ENCODE results near the gene EDN3. TPM values are rescaled to one million over a fixed set of nuclear protein-coding genes. Genes with fewer than 3 reads are reported as not detected.
"Not testable (repeated sequence)": the region's sequence is repeated elsewhere in the genome, so short reads cannot be mapped to it uniquely, and the experiment has no call there.

Gene EDN3
- total RNA-seq, 2 donors from 2014 or later = not detected

DNA sequence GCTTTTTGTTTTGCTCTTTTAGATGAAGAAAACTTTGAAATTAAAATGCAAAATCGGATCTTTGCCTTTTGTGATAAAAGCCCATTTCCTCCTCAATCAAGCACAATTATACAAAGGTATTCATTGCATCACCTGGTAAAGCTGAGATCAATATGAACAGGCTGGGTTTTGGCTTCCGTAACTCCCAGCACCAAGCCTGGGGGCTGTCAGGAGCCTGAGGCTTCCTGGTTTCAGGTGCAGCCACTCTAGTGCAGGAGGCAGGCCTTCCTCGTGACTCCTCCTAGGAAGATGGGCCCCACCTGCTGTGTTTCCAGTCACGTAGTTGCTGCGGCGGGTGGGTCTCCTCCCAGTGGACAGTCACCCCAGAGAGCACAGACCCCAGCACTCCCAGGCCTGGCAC, 54.0 kb downstream of the EDN3 start:
- Mint-ChIP-seq H3K4me1 (ENCODE audit: low read depth in 2 of 2) (no peaks in the 10 kb centered on the region), H3K4me3 (no peak overlapping the region), H3K36me3 (no peaks in the 10 kb centered on the region), H3K27me3 (no peaks in the 10 kb centered on the region), H3K27ac (no peak overlapping the region), H3K9me3 (no peaks in the 10 kb centered on the region)
- no peak for DNase-seq (ENCODE audit: low spot score)
- no peak for ATAC-seq

DNA sequence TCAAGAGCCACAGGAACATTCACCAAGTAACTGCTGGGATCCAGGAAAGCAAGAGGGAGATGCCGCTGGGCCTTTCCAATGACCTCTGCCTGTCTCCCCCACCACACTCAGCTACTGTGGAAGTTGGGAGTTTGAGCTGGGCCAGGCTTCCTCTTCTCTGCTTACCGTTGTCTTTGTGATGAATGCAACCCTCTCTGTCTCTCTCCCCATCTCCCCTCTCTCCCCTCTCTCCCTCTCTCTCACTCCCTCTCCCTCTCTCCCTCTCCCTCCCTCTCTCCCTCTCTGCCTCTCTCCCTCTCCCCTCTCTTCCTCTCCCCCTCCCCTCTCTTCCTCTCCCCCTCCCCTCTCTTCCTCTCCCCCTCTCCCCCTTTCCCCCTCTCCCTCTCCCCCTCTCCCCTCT, 54.8 kb downstream of the EDN3 start:
- DNase-seq (ENCODE audit: low spot score) (no peak), ATAC-seq (no peak)
- Mint-ChIP-seq H3K36me3 (no peaks in the 10 kb centered on the region), H3K4me3 (no peak overlapping the region), H3K9me3 (no peaks in the 10 kb centered on the region), H3K27me3 (peaks cover 0 to 2% of the 10 kb centered on the region in 2 donors), H3K27ac (no peak overlapping the region), H3K4me1 (ENCODE audit: low read depth in 2 of 2) (no peaks in the 10 kb centered on the region)

DNA sequence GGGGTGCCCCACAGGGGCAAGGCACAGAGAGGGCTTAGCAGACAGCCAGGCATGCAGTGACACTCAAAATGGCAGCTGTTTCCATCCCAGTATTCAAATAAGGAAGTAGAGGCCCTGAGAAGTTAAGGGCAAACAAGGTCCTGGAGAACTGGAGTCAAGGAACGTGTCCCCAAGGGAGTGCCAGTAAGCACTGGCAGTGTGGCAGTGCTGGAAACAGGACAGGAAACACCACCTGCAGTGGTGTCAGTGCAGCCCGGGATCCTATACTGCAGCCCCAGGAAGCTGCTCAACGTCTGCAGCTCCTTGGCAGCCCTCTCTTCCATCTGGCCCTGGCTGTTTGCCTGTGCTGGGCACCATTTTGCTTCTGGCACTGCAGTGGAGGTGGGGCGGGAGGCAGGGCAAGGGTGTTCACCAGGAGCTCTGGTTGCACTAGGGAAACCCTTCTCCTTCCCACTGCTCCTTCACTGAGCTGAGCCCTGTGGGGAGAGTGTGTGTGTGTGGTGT, 56.3 kb downstream of the EDN3 start:
- H3K27me3 Mint-ChIP-seq = peaks cover 8 to 9% of the 10 kb centered on the region in 2 donors
- H3K9me3 Mint-ChIP-seq = no peaks in the 10 kb centered on the region
- ATAC-seq (no peak), DNase-seq (ENCODE audit: low spot score) (no peak)
- no peaks in the 10 kb centered on the region for H3K36me3 Mint-ChIP-seq
- H3K27ac Mint-ChIP-seq = no peak overlapping the region
- no peaks in the 10 kb centered on the region for H3K4me1 Mint-ChIP-seq (ENCODE audit: low read depth in 2 of 2)
- no peak overlapping the region for H3K4me3 Mint-ChIP-seq

DNA sequence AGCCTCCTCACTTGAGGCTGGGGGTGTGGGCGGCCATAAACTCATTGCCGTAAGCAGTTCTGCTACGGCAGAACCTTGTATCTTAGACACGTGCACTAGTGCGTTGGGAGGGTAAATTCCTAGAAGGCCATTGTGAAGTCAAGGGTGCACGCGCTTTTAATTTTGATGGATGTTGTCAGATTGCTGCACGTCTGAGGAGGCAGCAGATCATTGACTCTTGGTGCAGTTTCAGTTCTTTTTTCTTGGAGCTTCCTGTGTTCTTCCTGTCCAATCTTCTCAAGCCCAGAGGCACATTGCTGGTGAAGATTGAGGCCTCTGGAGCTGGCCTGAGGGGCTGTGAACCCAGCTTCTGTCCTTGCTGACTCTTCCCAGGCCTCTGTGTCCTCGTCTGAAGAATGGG, 58.4 kb downstream of the EDN3 start:
- not testable (repeated sequence) for H3K4me3 Mint-ChIP-seq; ATAC-seq; H3K9me3 Mint-ChIP-seq; H3K36me3 Mint-ChIP-seq; H3K27ac Mint-ChIP-seq; H3K4me1 Mint-ChIP-seq (ENCODE audit: low read depth in 2 of 2); DNase-seq (ENCODE audit: low spot score)
- H3K27me3 Mint-ChIP-seq = peaks cover 9 to 11% of the 10 kb centered on the region in 2 donors

DNA sequence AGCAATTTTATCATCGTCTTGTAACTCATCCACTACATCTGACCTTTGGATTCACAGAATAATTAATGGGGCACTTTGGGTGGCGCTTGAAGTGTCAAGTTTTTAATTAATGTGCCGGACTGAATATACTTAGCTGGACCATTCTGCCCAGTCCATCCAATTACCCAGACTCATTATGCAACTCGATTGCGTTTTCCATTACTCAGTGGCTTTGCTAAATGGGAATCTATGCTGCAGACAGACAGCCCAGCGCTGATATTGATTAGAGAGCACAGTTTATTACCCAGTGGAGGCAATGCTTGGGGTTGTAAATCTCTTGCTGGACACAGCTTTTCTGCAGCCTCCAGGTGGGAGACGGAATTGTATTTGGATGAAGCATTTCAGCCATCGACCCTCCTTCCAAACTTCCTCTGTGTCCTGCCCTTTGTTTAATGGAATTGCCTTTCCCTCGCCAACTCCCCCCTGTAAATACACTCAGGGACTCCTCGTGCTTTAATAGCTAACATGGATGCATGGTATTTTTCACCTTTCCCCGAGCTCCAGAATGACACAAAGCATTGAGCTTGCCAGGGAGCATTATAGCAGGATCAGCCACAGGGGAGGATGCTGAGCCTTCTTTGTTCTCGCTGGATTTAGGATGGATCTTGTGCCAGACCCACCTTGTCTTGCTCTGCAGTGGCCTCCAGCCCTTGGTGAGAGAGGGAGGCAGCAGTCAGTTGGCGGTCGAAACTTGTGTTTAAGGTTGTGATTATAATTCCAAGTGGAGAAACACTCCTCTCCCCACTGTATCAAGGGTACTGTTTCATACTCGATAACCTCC, 59.7 kb downstream of the EDN3 start:
- DNase-seq (ENCODE audit: low spot score) = no peak
- H3K27ac Mint-ChIP-seq = no peak overlapping the region
- H3K36me3 Mint-ChIP-seq = no peaks in the 10 kb centered on the region
- peaks cover 9 to 11% of the 10 kb centered on the region in 2 donors for H3K27me3 Mint-ChIP-seq
- no peak overlapping the region for H3K4me3 Mint-ChIP-seq
- no peaks in the 10 kb centered on the region for H3K4me1 Mint-ChIP-seq (ENCODE audit: low read depth in 2 of 2)
- H3K9me3 Mint-ChIP-seq = no peaks in the 10 kb centered on the region
- no peak for ATAC-seq

DNA sequence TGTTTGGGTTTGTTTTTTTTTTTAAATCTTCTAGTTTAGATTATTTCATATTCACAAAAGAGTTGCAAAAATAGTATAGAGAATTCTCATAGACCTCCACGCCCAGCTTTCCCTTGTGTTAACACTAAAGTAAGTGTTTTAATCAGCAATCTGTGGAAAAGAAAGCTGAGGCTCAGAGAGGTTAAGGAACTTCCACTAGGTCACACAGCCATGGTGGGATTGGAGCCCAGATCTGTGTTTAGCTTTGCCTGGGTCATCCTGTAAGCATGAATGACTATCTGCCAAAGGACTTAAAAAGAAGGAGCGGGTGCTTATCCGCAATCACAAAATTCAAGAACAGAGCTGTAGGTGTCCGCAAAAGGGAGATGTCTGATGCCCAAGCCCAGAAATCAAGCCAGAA, 60.5 kb downstream of the EDN3 start:
- Mint-ChIP-seq H3K27ac (no peak overlapping the region), H3K4me1 (ENCODE audit: low read depth in 2 of 2) (no peaks in the 10 kb centered on the region), H3K36me3 (no peaks in the 10 kb centered on the region), H3K9me3 (no peaks in the 10 kb centered on the region), H3K4me3 (no peak overlapping the region), H3K27me3 (peaks cover 9 to 11% of the 10 kb centered on the region in 2 donors)
- ATAC-seq (no peak), DNase-seq (ENCODE audit: low spot score) (no peak)

DNA sequence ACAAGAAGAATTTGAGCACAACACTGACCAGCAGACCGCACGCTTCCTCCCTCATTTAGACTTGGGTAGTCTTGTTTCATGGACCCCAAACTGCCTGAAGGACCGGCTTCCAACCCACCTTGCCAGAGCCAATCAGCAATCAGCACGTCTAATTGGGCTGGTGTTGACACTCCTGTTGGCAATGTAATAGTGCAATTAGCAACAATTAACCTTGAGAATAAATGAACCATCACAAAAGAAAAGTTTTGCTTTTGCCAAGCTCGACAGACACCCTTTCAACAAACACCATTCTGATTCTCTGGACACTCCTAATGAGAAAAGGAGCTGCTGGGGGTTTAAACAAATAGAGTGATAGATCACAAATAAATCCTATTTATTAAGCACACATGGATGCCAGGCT, 61.0 kb downstream of the EDN3 start:
- Mint-ChIP-seq H3K4me1 (ENCODE audit: low read depth in 2 of 2) (no peaks in the 10 kb centered on the region), H3K9me3 (no peaks in the 10 kb centered on the region), H3K27me3 (peaks cover 9 to 11% of the 10 kb centered on the region in 2 donors), H3K36me3 (no peaks in the 10 kb centered on the region), H3K4me3 (no peak overlapping the region), H3K27ac (no peak overlapping the region)
- DNase-seq (ENCODE audit: low spot score) = no peak
- ATAC-seq = no peak

DNA sequence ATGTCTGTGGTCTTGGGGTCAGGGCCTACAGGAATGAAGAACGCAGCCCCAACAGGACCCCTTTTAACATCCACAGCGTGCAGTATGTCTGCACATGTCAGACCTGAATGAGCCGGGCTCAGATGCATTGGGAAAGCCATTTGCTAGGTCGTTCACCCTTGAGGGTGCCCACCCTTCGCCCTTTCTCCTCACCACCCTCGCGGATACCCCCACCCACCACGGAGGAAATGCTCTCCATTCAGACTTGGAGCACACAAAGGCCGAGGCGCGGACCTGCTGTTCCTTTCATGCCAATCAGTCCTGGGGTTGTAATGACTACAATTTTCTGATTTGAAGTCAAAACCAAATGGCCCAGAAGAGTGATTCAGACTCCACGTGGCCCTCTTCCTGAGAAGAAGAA, 62.7 kb downstream of the EDN3 start:
- Mint-ChIP-seq H3K4me1 (ENCODE audit: low read depth in 2 of 2) (no peaks in the 10 kb centered on the region), H3K27me3 (peaks cover 14 to 20% of the 10 kb centered on the region in 2 donors), H3K27ac (no peak overlapping the region), H3K36me3 (no peaks in the 10 kb centered on the region), H3K4me3 (no peak overlapping the region), H3K9me3 (no peaks in the 10 kb centered on the region)
- no peak for DNase-seq (ENCODE audit: low spot score)
- ATAC-seq = no peak

DNA sequence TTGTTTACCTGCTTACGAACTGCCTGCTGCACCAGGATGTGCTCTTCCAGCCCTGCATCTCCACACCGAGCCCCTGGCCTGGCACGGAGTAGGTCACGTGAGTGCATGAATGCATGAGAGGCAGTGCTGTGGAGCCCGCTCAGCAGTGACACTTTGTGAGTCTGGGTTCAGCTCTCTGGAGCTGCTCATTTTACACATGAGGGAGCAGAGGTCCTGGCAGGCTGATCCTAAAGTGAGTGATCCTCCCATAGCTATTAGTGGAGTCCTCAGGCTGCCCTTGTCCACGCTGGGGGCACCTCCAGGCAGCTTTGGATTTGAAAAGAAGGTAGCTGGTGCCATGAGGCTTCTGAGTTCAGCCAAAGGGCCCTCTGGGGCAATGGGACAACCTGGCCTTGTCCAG, 64.2 kb downstream of the EDN3 start:
- DNase-seq (ENCODE audit: low spot score) (no peak), ATAC-seq (no peak)
- no peaks in the 10 kb centered on the region for H3K4me1 Mint-ChIP-seq (ENCODE audit: low read depth in 2 of 2)
- H3K36me3 Mint-ChIP-seq = no peaks in the 10 kb centered on the region
- H3K27me3 Mint-ChIP-seq = peaks cover 14 to 21% of the 10 kb centered on the region in 2 donors
- no peaks in the 10 kb centered on the region for H3K9me3 Mint-ChIP-seq
- H3K4me3 Mint-ChIP-seq = no peak overlapping the region
- no peak overlapping the region for H3K27ac Mint-ChIP-seq

DNA sequence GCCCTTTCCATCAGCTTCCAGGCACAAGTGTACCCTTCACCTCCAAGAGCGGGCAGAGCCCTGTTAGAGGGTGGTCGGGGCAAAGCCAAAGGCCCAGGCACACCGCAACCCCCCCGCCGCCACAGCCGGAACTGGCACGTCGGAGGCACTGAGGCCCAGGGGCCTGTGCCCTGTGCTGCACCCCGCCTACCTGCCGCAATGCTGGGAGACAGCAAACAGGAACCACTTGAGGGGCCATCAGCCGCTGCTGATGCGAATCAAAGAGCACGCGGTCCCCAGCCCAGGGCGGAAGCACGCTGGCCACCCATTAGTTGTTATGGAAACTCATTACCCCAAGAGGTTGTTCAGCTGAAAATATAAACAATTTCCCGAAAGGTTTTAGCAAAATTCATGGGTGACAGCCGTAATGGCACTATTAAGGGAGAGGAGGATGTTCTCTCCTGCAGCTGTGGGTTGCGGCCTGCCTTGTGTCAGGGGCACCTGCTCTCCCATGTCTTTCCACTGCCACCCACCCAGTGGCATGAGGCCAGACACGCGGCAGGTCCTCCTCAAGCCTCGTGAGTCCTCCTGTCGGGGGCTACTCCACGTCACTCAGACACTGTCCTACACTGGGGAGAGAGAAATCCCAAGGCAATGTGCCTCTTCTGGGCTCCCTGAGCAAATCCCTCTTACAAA, 65.3 kb downstream of the EDN3 start:
- Mint-ChIP-seq H3K4me1 (ENCODE audit: low read depth in 2 of 2) (no peaks in the 10 kb centered on the region), H3K27ac (no peak overlapping the region), H3K9me3 (no peaks in the 10 kb centered on the region), H3K36me3 (no peaks in the 10 kb centered on the region), H3K4me3 (no peak overlapping the region), H3K27me3 (peaks cover 10 to 29% of the 10 kb centered on the region in 2 donors)
- ATAC-seq (no peak), DNase-seq (ENCODE audit: low spot score) (no peak)

DNA sequence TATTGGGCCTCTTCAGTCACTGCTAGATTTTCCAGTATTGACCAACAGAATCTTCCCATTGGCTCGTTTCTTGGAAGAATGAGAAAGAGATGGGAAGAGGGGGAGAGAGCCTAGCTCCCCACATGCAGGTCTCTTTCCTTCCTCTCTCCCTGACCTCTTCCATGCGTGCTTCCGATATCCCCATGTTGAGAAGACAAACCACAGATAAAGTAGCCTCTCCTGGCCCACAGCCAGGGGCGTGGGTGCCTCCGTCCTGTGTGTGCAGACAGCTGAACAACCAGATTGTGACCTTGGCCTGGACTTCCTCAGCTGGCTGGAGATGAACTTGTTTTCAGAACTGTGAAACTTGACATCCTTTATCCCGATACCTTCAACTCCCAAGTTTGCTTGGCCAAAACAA, 71.0 kb downstream of the EDN3 start:
- no peak overlapping the region for H3K4me3 Mint-ChIP-seq
- H3K9me3 Mint-ChIP-seq = no peaks in the 10 kb centered on the region
- H3K36me3 Mint-ChIP-seq = no peaks in the 10 kb centered on the region
- DNase-seq (ENCODE audit: low spot score) (no peak), ATAC-seq (no peak)
- H3K27me3 Mint-ChIP-seq = peaks cover 16 to 44% of the 10 kb centered on the region in 2 donors
- H3K4me1 Mint-ChIP-seq (ENCODE audit: low read depth in 2 of 2) = no peaks in the 10 kb centered on the region
- H3K27ac Mint-ChIP-seq = no peak overlapping the region

DNA sequence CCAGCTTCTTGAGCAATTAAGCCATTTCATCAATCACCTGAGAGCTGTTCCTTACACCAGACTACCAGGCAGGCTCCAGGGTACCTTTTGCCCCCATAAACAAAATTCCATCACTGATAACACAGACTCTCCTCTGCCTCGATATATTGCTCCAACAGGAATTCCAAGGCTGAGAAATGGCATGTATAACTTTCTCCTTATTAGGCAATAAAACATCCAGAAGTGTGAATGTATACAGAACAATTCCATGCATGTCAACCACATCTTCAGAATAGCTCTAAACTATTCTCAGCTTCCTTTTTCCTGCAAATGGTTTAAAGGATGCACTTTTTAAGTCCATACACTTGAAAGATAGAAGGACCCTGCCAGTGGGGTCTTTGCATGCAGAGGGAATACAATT, 73.8 kb downstream of the EDN3 start:
- H3K4me3 Mint-ChIP-seq = no peak overlapping the region
- H3K9me3 Mint-ChIP-seq = no peaks in the 10 kb centered on the region
- no peak for ATAC-seq
- peaks cover 13 to 40% of the 10 kb centered on the region in 2 donors for H3K27me3 Mint-ChIP-seq
- H3K27ac Mint-ChIP-seq = no peak overlapping the region
- no peaks in the 10 kb centered on the region for H3K4me1 Mint-ChIP-seq (ENCODE audit: low read depth in 2 of 2)
- no peak for DNase-seq (ENCODE audit: low spot score)
- no peaks in the 10 kb centered on the region for H3K36me3 Mint-ChIP-seq

DNA sequence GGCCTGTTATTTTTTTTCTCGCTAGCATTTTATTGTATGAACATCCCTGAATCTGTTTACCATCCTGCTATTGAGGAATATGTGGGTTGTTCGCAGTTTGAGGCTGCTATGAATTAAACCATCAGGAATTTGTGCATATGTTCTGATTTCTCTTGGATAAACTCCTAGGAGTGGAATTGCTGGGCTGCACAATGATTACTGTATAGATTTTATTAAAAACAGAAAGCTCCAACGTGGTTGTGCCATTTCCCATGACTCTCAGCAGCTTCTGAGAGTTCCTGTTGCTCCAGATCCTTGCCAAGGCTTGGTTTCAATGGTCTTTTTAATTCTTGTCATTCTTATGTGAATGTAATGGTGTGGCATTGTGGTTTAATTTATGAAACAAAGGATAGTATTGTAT, 75.1 kb downstream of the EDN3 start:
- H3K4me1 Mint-ChIP-seq (ENCODE audit: low read depth in 2 of 2) = no peaks in the 10 kb centered on the region
- no peaks in the 10 kb centered on the region for H3K9me3 Mint-ChIP-seq
- no peaks in the 10 kb centered on the region for H3K36me3 Mint-ChIP-seq
- no peak for ATAC-seq
- H3K27ac Mint-ChIP-seq = no peak overlapping the region
- no peak overlapping the region for H3K4me3 Mint-ChIP-seq
- H3K27me3 Mint-ChIP-seq = peaks cover 17 to 36% of the 10 kb centered on the region in 2 donors
- no peak for DNase-seq (ENCODE audit: low spot score)
